Measurements from ENCODE around the gene APOA4. TPM values are rescaled to one million over a fixed set of nuclear protein-coding genes. Genes with fewer than 3 reads are reported as not detected.
A peak's percentile ranks its signal among the peaks of the same experiment; 100 is the strongest.

The APOA4 gene
- total RNA-seq, 1 donor from 2014 or later: not detected

GRCh38 chr11:116791002-116791812, 31.9 kb downstream of the APOA4 start:
- Histone ChIP-seq H3K27me3 (ENCODE audit: low read depth) (no peaks in the 10 kb centered on the region), H3K9me3 (replicated peaks) (no peaks in the 10 kb centered on the region), H3K27ac (replicated peaks) (no peak overlapping the region), H3K36me3 (peaks cover 6% of the 10 kb centered on the region), H3K4me1 (peaks cover 33% of the 10 kb centered on the region), H3K4me3 (peak overlapping the region; percentile 32)
- intact Hi-C loops (cut with micrococcal nuclease): loop anchor here (5.0 kb wide), 1 partner anchor 436 kb away; no protein-coding TSS in a partner anchor
- TF ChIP-seq, protein P1, sequence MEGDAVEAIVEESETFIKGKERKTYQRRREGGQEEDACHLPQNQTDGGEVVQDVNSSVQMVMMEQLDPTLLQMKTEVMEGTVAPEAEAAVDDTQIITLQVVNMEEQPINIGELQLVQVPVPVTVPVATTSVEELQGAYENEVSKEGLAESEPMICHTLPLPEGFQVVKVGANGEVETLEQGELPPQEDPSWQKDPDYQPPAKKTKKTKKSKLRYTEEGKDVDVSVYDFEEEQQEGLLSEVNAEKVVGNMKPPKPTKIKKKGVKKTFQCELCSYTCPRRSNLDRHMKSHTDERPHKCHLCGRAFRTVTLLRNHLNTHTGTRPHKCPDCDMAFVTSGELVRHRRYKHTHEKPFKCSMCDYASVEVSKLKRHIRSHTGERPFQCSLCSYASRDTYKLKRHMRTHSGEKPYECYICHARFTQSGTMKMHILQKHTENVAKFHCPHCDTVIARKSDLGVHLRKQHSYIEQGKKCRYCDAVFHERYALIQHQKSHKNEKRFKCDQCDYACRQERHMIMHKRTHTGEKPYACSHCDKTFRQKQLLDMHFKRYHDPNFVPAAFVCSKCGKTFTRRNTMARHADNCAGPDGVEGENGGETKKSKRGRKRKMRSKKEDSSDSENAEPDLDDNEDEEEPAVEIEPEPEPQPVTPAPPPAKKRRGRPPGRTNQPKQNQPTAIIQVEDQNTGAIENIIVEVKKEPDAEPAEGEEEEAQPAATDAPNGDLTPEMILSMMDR (IDR thresholded peaks at IDR 0.05; ENCODE audit: borderline replicate concordance): peak; percentile 93
- peak; percentile 79 for DNase-seq

DNA sequence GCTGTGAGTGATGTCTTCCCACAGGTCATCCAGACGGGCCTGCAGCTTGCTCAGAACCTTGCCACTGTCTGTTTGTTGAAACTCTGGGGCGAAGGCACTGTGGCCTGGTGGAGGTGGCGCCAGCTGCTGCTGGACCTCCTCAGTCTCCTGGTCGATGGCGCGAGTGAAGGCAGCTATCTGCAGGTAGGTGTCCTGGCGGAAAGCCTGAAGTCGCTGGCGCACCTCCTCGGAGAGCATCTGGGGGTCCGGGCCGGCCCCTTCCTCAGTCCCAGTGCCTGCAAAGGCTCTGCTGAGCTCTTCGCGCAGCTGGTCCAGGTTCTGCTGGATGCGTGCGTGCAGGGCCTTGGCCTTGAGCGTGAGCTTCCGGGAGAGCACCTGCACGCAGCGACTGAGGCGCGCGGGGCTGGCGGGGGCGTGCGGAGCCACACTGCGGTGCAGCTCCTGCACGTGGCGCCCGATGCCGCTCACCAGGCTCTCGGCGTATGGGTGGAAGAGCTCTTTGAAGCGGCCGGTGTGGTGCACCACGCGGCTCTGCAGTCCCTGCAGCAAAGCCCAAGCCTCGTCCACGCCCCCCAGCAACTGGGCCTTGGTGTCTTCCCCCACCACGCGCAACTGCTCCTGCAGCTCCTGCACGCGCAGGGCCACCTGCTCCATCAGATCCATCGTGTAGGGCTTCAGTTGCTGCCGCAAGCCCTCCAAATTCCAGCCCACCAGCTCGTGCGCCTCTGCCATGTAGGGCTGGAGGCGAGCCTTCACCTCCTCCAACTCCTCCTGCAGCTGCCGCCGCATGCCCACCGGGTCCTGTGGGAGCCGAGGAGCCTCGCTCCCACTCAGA, 32.7 kb downstream of the APOA4 start:
- no peak for DNase-seq
- TF ChIP-seq, protein P1 (IDR thresholded peaks at IDR 0.05; ENCODE audit: borderline replicate concordance): no peak

DNA sequence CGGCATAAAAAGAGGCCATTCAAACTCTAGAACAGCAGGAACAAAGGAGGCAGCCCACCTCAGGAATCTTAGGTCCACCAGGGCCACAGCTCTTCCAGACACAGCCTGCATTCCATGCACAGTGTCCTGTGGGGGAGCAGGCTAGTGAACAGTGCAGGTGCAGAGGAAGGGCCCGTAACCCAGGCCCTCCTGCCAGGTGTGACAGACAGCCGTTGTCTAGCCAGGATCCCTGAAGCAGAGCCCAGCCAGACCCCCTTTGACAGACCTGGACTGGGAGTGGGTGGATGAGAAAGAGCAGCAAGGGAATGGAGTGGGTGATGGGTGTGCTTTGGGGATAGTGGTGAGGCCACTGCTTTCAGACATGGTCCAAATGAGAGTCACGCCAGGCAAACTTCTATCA, 34.1 kb downstream of the APOA4 start:
- peaks cover 33% of the 10 kb centered on the region for H3K4me1 ChIP-seq
- H3K27ac ChIP-seq (replicated peaks): no peak overlapping the region
- H3K27me3 ChIP-seq (ENCODE audit: low read depth): no peaks in the 10 kb centered on the region
- DNase-seq: no peak
- TF ChIP-seq, protein P1 (IDR thresholded peaks at IDR 0.05; ENCODE audit: borderline replicate concordance): no peak
- no peaks in the 10 kb centered on the region for H3K9me3 ChIP-seq (replicated peaks)
- no peak overlapping the region for H3K4me3 ChIP-seq
- intact Hi-C loops (cut with micrococcal nuclease): loop anchor here (5.0 kb wide), 1 partner anchor 318 kb away; no protein-coding TSS in a partner anchor
- H3K36me3 ChIP-seq: peaks cover 28% of the 10 kb centered on the region

More for the DNA sequence above, 32.7 kb downstream of the APOA4 start:
- intact Hi-C loops (cut with micrococcal nuclease): loop anchor here (5.0 kb wide), 1 partner anchor 437 kb away; no protein-coding TSS in a partner anchor
- Histone ChIP-seq H3K36me3 (peaks cover 14% of the 10 kb centered on the region), H3K9me3 (replicated peaks) (no peaks in the 10 kb centered on the region), H3K27ac (replicated peaks) (no peak overlapping the region), H3K4me1 (peaks cover 33% of the 10 kb centered on the region), H3K27me3 (ENCODE audit: low read depth) (no peaks in the 10 kb centered on the region), H3K4me3 (no peak overlapping the region)

GRCh38 chr11:116788534-116788933, 34.6 kb downstream of the APOA4 start:
- peak overlapping the region; percentile 85 for H3K4me3 ChIP-seq
- DNase-seq: no peak
- peak overlapping the region; percentile 89 for H3K27ac ChIP-seq (replicated peaks)
- intact Hi-C loops (cut with micrococcal nuclease): loop anchor here (5.0 kb wide), 1 partner anchor 319 kb away; no protein-coding TSS in a partner anchor
- TF ChIP-seq, protein P1 (IDR thresholded peaks at IDR 0.05; ENCODE audit: borderline replicate concordance): no peak
- peaks cover 32% of the 10 kb centered on the region for H3K36me3 ChIP-seq
- no peaks in the 10 kb centered on the region for H3K9me3 ChIP-seq (replicated peaks)
- no peaks in the 10 kb centered on the region for H3K27me3 ChIP-seq (ENCODE audit: low read depth)
- H3K4me1 ChIP-seq: peaks cover 33% of the 10 kb centered on the region

- DNase-seq: peak; percentile 88
- intact Hi-C loops (cut with micrococcal nuclease): loop anchor here (5.0 kb wide), 1 partner anchor 319 kb away; no protein-coding TSS in a partner anchor
- H3K4me3 ChIP-seq: peak within 1 kb of the TSS; percentile 85
- peak within 1 kb of the TSS; percentile 89 for H3K27ac ChIP-seq (replicated peaks)
- H3K36me3 ChIP-seq: peaks cover 38% of the 10 kb centered on the region
- no peaks in the 10 kb centered on the region for H3K27me3 ChIP-seq (ENCODE audit: low read depth)
- peaks cover 33% of the 10 kb centered on the region for H3K4me1 ChIP-seq
- TF ChIP-seq, protein P1 (IDR thresholded peaks at IDR 0.05; ENCODE audit: borderline replicate concordance): peak; percentile 17
- H3K9me3 ChIP-seq (replicated peaks): no peaks in the 10 kb centered on the region
Measured at GRCh38 chr11:116787786-116788486, 35.2 kb downstream of the APOA4 start, which contains the start of gene ZPR1. Gene ZPR1 (minus strand): TSS chr11:116788023. CDS start chr11:116787990, 33 bp downstream.
